ENCODE data around the gene ZNF319.

DNA sequence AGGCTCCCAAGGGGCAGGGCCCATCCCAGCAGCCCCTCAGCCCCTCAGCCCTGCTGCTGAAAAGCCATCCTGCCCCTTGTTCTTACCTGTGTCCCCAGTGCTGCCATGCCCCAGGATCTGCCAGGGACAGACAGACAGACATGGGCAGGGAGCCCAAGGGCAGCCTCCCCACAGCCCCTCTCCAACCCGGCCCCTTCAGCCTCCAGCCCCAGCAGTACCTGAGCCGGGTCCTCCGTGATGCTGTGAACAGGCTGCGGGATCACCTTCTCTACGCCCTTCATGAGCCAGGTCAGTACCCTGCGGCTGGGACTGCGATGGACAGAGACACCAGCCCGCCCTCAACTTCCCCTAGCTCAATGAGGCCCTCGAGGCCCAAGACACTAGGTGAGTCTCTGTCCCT lies 37.7 kb downstream of the ZNF319 start:
- TF ChIP-seq CTCF (conservative IDR thresholded peaks at IDR 0.05 in 1 of 2, IDR thresholded peaks at IDR 0.05 in 1 of 2; ENCODE audit: extremely low read depth in 1 of 2, insufficient read depth in 1 of 2, low read depth in 1 of 2, low read length in 2 of 2) (no peak), EZH2 (IDR thresholded peaks at IDR 0.05; ENCODE audit: borderline replicate concordance, low read length) (no peak)

Measured in mammary epithelial cell (primary cell).